GM08714 (cell line): ENCODE data around the gene TUBB3.
"Not testable (repeated sequence)": the region's sequence is repeated elsewhere in the genome, so short reads cannot be mapped to it uniquely, and the experiment has no call there.

Source experiments
- H3K4me3 ChIP-seq: fragments of 200-500 bp; sonication (Bioruptor generic); 2 replicates; pipeline ENCODE4 v1.5.1; 2014; ENCODE audit warnings: mild to moderate bottlenecking, low read length, inconsistent platforms
- ZNF274 ChIP-seq: IDR thresholded peaks from 2 replicates; pipeline ENCODE4 v1.6.1; 2012; ENCODE audit warnings: mild to moderate bottlenecking, low read depth, low read length

The TUBB3 gene

DNA sequence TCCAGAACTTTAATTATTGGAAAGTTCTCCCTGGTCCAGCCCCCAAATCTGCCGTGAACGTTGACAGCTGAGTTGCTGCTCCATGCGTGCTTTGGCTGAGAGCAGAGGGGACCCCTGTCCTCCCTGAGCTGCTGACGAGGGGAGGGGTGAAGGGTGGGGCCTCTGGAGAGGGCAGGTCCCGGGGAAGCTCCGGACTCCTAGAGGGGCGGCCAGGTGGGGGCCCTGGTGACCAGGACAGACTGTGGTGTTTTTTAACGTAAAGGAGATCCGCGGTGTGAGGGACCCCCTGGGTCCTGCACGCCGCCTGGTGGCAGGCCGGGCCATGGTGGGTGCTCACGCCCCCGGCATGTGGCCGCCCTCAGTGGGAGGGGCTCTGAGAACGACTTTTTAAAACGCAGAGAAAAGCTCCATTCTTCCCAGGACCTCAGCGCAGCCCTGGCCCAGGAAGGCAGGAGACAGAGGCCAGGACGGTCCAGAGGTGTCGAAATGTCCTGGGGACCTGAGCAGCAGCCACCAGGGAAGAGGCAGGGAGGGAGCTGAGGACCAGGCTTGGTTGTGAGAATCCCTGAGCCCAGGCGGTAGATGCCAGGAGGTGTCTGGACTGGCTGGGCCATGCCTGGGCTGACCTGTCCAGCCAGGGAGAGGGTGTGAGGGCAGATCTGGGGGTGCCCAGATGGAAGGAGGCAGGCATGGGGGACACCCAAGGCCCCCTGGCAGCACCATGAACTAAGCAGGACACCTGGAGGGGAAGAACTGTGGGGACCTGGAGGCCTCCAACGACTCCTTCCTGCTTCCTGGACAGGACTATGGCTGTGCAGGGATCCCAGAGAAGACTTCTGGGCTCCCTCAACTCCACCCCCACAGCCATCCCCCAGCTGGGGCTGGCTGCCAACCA lies 4.4 kb upstream of the TUBB3 start, which contains the start of gene MC1R:
Gene MC1R, plus strand, starts transcription at position 410 of the 895 bp plus-strand sequence. Its CDS starts 397 bp downstream, at position 807.
- TF ChIP-seq ZNF274: no peak

GRCh38 chr16:89919535-89920406 lies 3.4 kb upstream of the TUBB3 start:
- H3K4me3 ChIP-seq: no peak overlapping the region
- TF ChIP-seq ZNF274: no peak

More for the DNA sequence above, 4.4 kb upstream of the TUBB3 start, which contains the start of gene MC1R:
- H3K4me3 ChIP-seq: peak within 1 kb of the TSS; percentile 2; the same call in 1 of the 2 replicates

DNA sequence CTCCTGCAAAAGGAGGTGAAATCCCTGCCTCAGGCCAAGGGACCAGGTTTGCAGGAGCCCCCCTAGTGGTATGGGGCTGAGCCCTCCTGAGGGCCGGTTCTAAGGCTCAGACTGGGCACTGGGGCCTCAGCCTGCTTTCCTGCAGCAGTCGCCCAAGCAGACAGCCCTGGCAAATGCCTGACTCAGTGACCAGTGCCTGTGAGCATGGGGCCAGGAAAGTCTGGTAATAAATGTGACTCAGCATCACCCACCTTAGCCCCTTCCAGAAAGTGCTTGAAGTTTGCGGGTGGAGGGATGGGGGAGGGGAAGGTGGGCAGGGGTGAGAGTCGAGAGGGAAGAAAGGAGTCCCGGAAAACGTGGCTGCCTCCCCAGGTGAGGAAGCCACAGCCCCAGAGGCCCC lies 2.4 kb upstream of the TUBB3 start:
- no peak overlapping the region for H3K4me3 ChIP-seq
- TF ChIP-seq ZNF274: no peak

GRCh38 chr16:89921131-89921701 lies 1.9 kb upstream of the TUBB3 start:
- no peak for TF ChIP-seq ZNF274
- no peak overlapping the region for H3K4me3 ChIP-seq

DNA sequence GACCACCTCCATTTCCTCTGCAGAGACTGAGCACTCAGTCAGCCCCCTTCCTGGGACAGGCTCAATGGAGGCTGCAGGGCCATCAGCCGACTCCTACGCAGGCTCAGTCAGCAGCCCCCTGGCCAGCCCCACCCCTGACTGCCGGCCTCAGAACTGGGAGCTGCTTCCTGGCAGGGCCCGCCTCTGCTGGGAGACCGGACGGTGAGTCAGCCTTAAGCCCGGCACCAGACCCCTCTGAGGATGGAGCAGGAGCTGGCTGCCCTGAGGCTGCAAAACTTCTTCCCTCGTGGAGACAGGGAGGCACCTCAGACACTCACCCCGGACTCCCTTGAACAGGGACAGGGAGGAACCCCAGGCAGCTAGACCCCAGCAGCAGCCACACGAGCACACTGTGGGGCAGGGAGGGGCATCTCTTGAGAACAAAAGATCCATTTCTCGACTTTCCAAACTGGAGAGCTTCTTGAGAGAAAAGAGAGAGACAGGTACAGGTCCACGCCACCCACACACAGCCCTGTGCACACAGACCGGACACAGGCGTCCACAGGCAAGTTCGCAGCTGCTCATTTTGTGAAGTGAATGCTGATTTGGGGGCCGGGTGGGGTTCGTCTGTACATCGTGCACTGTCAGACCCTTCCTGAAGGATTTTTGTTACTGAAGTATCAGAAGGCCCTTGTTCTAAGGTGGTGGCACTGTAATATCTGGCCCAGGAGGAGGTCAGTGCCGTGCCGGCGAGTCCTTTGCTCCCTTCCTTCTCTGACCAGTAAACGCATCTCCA lies 1.3 kb upstream of the TUBB3 start:
- H3K4me3 ChIP-seq: no peak overlapping the region
- no peak for TF ChIP-seq ZNF274

- H3K4me3 ChIP-seq: peak overlapping the region; percentile 23; the same call in 1 of the 2 replicates
- TF ChIP-seq ZNF274: no peak
Measured at GRCh38 chr16:89922477-89922883, 662 bp upstream of the TUBB3 start.

DNA sequence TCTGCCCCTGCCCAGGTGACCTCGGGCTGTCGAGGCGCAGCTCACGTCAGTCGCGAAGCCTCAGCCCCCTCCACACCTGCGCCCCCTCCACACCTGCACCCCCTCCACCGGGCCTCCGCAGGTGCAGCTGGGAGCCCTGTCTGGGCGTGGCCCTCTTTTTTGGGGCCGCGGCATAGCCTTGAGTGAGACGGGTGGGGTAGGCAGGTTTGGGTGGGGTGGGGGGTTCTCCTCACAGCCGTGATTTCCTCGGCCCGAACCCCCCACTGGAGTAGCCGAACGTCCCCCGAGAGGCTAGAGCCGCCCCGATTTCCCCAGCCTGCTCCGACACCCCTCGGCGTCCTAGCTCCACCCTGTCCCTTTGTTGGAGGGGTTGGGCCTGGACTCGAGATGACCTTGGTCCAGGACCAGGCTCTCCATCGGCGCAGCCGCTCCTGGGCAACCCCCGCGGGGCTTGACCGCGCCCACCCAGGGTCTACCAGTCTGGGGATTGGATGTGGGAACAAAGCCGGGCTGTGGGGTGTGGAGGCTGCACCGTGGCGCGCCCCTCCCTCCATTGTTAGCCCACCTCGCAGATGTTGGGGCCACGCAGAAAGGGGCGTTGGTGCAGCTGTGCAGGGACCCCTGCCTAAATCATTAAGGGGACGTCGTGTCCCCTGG lies 626 bp downstream of the TUBB3 start:
- no peak for TF ChIP-seq ZNF274
- H3K4me3 ChIP-seq: peak overlapping the region; percentile 23; the same call in 1 of the 2 replicates

DNA sequence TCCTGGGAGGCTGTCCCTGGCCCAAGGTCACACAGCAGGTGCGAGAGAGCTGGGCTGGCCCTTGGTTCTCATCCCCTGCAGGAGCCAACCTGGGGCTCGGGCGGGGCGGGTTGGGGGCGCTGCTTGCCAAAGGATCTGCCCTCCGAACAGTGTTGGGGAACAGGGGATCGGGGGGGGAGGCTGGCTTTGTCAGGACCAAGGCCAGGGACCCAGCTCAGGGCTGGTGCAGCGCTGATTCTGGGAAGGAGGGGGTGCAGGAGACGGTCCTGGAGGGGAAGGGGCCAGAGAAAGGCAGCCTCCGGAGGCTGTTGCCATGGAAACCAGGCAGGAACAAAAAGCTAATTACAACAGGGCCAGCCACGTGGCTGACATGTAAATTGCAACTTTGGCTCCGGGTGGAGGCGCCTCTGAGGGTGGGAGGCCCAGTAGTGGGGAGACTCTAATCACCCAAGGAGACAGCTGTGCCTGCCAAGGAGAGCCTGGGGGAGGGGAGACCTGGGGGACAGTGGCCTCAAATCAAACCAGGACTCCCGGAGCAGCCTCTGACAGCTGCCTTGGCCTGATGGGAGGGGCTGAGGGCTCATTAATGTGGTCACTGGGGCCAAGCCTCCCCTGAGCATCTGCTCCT lies 1.3 kb downstream of the TUBB3 start:
- no peak for TF ChIP-seq ZNF274
- H3K4me3 ChIP-seq: no peak overlapping the region

DNA sequence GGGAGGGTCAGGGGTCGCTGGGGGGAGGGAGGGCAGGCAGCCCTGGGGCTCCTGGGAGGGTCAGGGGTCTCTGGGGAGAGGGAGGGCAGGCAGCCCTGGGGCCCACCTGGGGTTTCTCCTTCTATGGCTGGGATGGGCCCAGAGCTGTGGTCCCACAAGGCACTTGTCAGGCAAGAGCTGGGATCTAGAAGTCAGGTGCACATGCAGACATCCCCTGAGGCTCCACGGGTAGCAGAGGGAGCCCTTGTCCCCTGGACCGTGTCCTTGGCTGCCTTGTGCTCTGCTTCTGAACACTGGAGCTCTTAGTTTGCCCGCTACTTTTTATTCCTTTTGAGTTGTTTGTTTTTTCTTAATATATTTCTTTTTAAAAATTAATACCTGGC lies 1.8 kb downstream of the TUBB3 start:
- TF ChIP-seq ZNF274: no peak
- no peak overlapping the region for H3K4me3 ChIP-seq

GRCh38 chr16:89925596-89926079 lies 2.5 kb downstream of the TUBB3 start:
- peak overlapping the region; percentile 11; the same call in 1 of the 2 replicates for H3K4me3 ChIP-seq
- TF ChIP-seq ZNF274: no peak

GRCh38 chr16:89931305-89931896 lies 8.3 kb downstream of the TUBB3 start:
- no peak overlapping the region for H3K4me3 ChIP-seq
- no peak for TF ChIP-seq ZNF274

GRCh38 chr16:89931964-89932363 lies 8.8 kb downstream of the TUBB3 start:
- TF ChIP-seq ZNF274: no peak
- no peak overlapping the region for H3K4me3 ChIP-seq

GRCh38 chr16:89934019-89934418 lies 10.9 kb downstream of the TUBB3 start:
- H3K4me3 ChIP-seq: not testable (repeated sequence)
